ENCODE data around the gene SNX24. TPM values are rescaled to one million over a fixed set of nuclear protein-coding genes. Genes with fewer than 3 reads are reported as not detected.

The SNX24 gene
- total and polyA plus RNA-seq, 2 of the 4 experiments (the other 2 are of a cell fraction), result 13.8 to 15.0 TPM

GRCh38 chr5:123036391-123037103 lies 191.1 kb downstream of the SNX24 start, which contains the start of gene PPIC:
Gene PPIC, minus strand, starts transcription at chr5:123036725. Its CDS starts 100 bp downstream, at chr5:123036625.
- dilution Hi-C loops (cut with HindIII; ENCODE audit: low sequenced_read_pairs, unreplicated experiment) (no loop called here), intact Hi-C loops (cut with micrococcal nuclease) (loop anchor here (1.0 to 5.0 kb wide), 7 partner anchors 52 to 332 kb away; partner anchors contain the start of gene PRDM6), in situ Hi-C loops (cut with MboI; ENCODE audit: low sequenced_read_pairs) (loop anchor here (5.0 kb wide), 1 partner anchor 311 kb away; no protein-coding TSS in a partner anchor)
- peak within 1 kb of the TSS; percentile 82 for H2BK120ac ChIP-seq (ENCODE audit: low read depth, low read length)
- H2AK9ac ChIP-seq (replicated peaks; ENCODE audit: low read depth, low read length, poor library complexity), result peak within 1 kb of the TSS; percentile 86
- peak within 1 kb of the TSS; percentile 79 for H3K4me3 ChIP-seq (ENCODE audit: insufficient read depth, low read depth, low read length)
- DNase-seq (peak; percentile 71), ATAC-seq (ENCODE audit: low read depth) (peak; percentile 93)
- 0 out of 2 replicates have a peak, but pooled peaks cover 7% of the 10 kb centered on the region for H3K9me1 ChIP-seq (ENCODE audit: insufficient read depth, low read length)
- peak within 1 kb of the TSS; percentile 81 for H3K23ac ChIP-seq (ENCODE audit: low read depth, low read length)
- peak within 1 kb of the TSS; percentile 76 for H4K91ac ChIP-seq (ENCODE audit: insufficient read depth, low read depth, low read length)
- peak within 1 kb of the TSS; percentile 74 to 85; a peak in 3 of 4 replicates for H4K8ac ChIP-seq (ENCODE audit: low read depth in 2 of 2, low read length in 2 of 2)
- H3K18ac ChIP-seq (ENCODE audit: low read depth, low read length), result peak within 1 kb of the TSS; percentile 76
- BruUV-seq (replicated peaks), result no TSS peak
- peak within 1 kb of the TSS; percentile 82 for H3K9ac ChIP-seq (ENCODE audit: low read depth, low read length)
- H2AK5ac ChIP-seq (ENCODE audit: low read depth, low read length), result no peak within 1 kb of the TSS
- peak within 1 kb of the TSS; percentile 75 for H2BK5ac ChIP-seq (ENCODE audit: low read depth, low read length, poor library complexity, severe bottlenecking)
- H3K4me1 ChIP-seq (ENCODE audit: control insufficient read depth, insufficient read depth, low read length), result no peaks in the 10 kb centered on the region; the same call in 1 of the 2 replicates
- H4K20me1 ChIP-seq (ENCODE audit: insufficient read depth, low read length), result 0 out of 2 replicates have a peak, but pooled peaks cover 4% of the 10 kb centered on the region
- TF ChIP-seq MAZ (IDR thresholded peaks at IDR 0.05; ENCODE audit: borderline replicate concordance, low read depth, low read length) (peak; percentile 50; the same call in 1 of the 2 replicates), RFX5 (IDR thresholded peaks at IDR 0.05; ENCODE audit: low read depth, low read length) (no peak), BHLHE40 (IDR thresholded peaks at IDR 0.05; ENCODE audit: low read depth, low read length) (peak; percentile 63; the same call in 1 of the 2 replicates)
- WGBS, 2 experiments (ENCODE audit: extremely low coverage in 2 of 2, insufficient read length in 1 of 2), result 3% methylated on average over 60 of the region's 84 CpGs; no CpG with 5 or more reads in 1 of the 2 experiments
- peak within 1 kb of the TSS; percentile 61 for H3K4ac ChIP-seq (ENCODE audit: low read depth, low read length)
- POLR2A ChIA-PET (ENCODE audit: unreplicated experiment), result interaction anchor here (0.6 kb wide), 1 partner anchor 191 kb away, joined by 5 read pairs; the partner anchor contains the start of gene SNX24
- no peaks in the 10 kb centered on the region for H3K9me3 ChIP-seq (ENCODE audit: control insufficient read depth, insufficient read depth, low read length)
- CTCF ChIA-PET, result interaction anchor here (0.6 to 1.2 kb wide), 2 partner anchors 11 to 129 kb away, joined by 3 read pairs; no protein-coding TSS in a partner anchor
- H3K36me3 ChIP-seq (ENCODE audit: control insufficient read depth, insufficient read depth, low read length), result no peaks in the 10 kb centered on the region
- peak within 1 kb of the TSS; percentile 19 for H3K56ac ChIP-seq (ENCODE audit: extremely low read depth, insufficient read depth, low read length)
- peak within 1 kb of the TSS; percentile 5; the same call in 2 of the 3 replicates for H2BK15ac ChIP-seq (ENCODE audit: low read depth, low read length)
- peak within 1 kb of the TSS; percentile 87 for H3K4me2 ChIP-seq (ENCODE audit: low read depth, low read length)
- peak within 1 kb of the TSS; percentile 86 for H3K14ac ChIP-seq (replicated peaks; ENCODE audit: low read depth, low read length)
- H2AFZ ChIP-seq (replicated peaks; ENCODE audit: low read length, poor library complexity), result peak within 1 kb of the TSS; percentile 100
- H4K5ac ChIP-seq (ENCODE audit: low read depth, low read length), result peak within 1 kb of the TSS; percentile 91
- no peak within 1 kb of the TSS for H2BK20ac ChIP-seq (ENCODE audit: low read depth, low read length)
- H3K27ac ChIP-seq (ENCODE audit: insufficient read depth, low read length), result peak within 1 kb of the TSS; percentile 74
- peaks cover 0 to 14% of the 10 kb centered on the region in 2 experiments; a peak in 2 of 4 replicates for H3K79me1 ChIP-seq (ENCODE audit: low read depth in 1 of 2, low read length in 2 of 2)
- no peaks in the 10 kb centered on the region for H3K27me3 ChIP-seq (ENCODE audit: control insufficient read depth, insufficient read depth, low read length)
